ENCODE data around the gene JUN. TPM values are rescaled to one million over a fixed set of nuclear protein-coding genes. Genes with fewer than 3 reads are reported as not detected.

JUN gene
- total RNA-seq, 1 donor from 2014 or later: 10.2 TPM

DNA sequence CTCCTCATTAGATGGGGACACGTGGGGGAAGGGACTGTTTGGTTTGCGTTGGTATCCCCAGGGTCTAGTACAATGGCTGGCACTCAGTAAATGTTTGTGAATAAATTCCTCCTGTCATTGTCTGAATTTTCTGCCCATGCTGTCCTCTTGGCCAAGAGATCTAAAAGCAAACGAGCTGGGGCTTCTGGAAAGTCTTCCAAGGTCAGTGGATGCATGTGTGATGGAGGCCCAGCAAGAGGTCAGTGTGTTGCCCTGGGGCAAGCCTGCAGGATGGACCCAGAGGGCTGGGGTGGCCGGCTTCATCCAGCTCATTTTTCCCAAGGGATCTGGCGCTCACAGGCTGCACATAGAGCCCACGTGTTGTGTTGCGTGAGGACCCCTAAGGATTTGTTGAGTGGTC lies 30.0 kb upstream of the JUN start:
- H3K36me3 Mint-ChIP-seq: no peaks in the 10 kb centered on the region
- no peaks in the 10 kb centered on the region for H3F3A ChIP-seq (ENCODE audit: low read depth)
- TF ChIP-seq EZH2 (IDR thresholded peaks at IDR 0.05): no peak
- H3K27me3 ChIP-seq: peaks cover 49% of the 10 kb centered on the region
- H3K4me1 ChIP-seq: peaks cover 6% of the 10 kb centered on the region
- no peaks in the 10 kb centered on the region for H4K20me1 ChIP-seq (ENCODE audit: low read depth)
- no peaks in the 10 kb centered on the region for H3K9me3 Mint-ChIP-seq
- H3K27me3 Mint-ChIP-seq (ENCODE audit: insufficient read depth, low read depth): peaks cover 3% of the 10 kb centered on the region
- H3K4me2 ChIP-seq: no peak overlapping the region
- H3K4me3 Mint-ChIP-seq: no peak overlapping the region
- no peak overlapping the region for H3K4me3 ChIP-seq
- no peaks in the 10 kb centered on the region for H3K79me2 ChIP-seq (ENCODE audit: low read depth)
- H3K36me3 ChIP-seq: no peaks in the 10 kb centered on the region
- H3K27ac Mint-ChIP-seq: no peak overlapping the region
- DNase-seq (ENCODE audit: low spot score): no peak
- no peak overlapping the region for H2AFZ ChIP-seq (replicated peaks)
- H3K9ac ChIP-seq: no peak overlapping the region
- H3K4me1 Mint-ChIP-seq: peaks cover 14% of the 10 kb centered on the region
- no peaks in the 10 kb centered on the region for H3K9me3 ChIP-seq (ENCODE audit: low read depth)
- no peak overlapping the region for H3K27ac ChIP-seq

- TF ChIP-seq EZH2 (IDR thresholded peaks at IDR 0.05): no peak
- Histone ChIP-seq H3K27me3 (peaks cover 49% of the 10 kb centered on the region), H3K79me2 (ENCODE audit: low read depth) (no peaks in the 10 kb centered on the region), H3K4me3 (no peak overlapping the region), H3K4me1 (peaks cover 6% of the 10 kb centered on the region), H2AFZ (replicated peaks) (no peak overlapping the region), H4K20me1 (ENCODE audit: low read depth) (no peaks in the 10 kb centered on the region), H3K27ac (no peak overlapping the region), H3K4me2 (no peak overlapping the region), H3K9ac (no peak overlapping the region), H3K9me3 (ENCODE audit: low read depth) (no peaks in the 10 kb centered on the region), H3K36me3 (no peaks in the 10 kb centered on the region), H3F3A (ENCODE audit: low read depth) (no peaks in the 10 kb centered on the region)
- H3K9me3 Mint-ChIP-seq: no peaks in the 10 kb centered on the region
- no peak for DNase-seq (ENCODE audit: low spot score)
- H3K27ac Mint-ChIP-seq: no peak overlapping the region
- H3K4me3 Mint-ChIP-seq: no peak overlapping the region
- peaks cover 3% of the 10 kb centered on the region for H3K27me3 Mint-ChIP-seq (ENCODE audit: insufficient read depth, low read depth)
- H3K36me3 Mint-ChIP-seq: no peaks in the 10 kb centered on the region
- H3K4me1 Mint-ChIP-seq: peaks cover 14% of the 10 kb centered on the region
Measured at GRCh38 chr1:58813361-58813760, 29.5 kb upstream of the JUN start.

GRCh38 chr1:58812926-58813325 lies 29.1 kb upstream of the JUN start:
- H3K79me2 ChIP-seq (ENCODE audit: low read depth): no peaks in the 10 kb centered on the region
- Mint-ChIP-seq H3K27me3 (ENCODE audit: insufficient read depth, low read depth) (peaks cover 3% of the 10 kb centered on the region), H3K36me3 (no peaks in the 10 kb centered on the region), H3K9me3 (no peaks in the 10 kb centered on the region), H3K4me1 (peaks cover 14% of the 10 kb centered on the region), H3K4me3 (no peak overlapping the region), H3K27ac (no peak overlapping the region)
- no peak overlapping the region for H2AFZ ChIP-seq (replicated peaks)
- no peak overlapping the region for H3K4me3 ChIP-seq
- H3F3A ChIP-seq (ENCODE audit: low read depth): no peaks in the 10 kb centered on the region
- no peak overlapping the region for H3K4me2 ChIP-seq
- H3K9ac ChIP-seq: no peak overlapping the region
- no peaks in the 10 kb centered on the region for H4K20me1 ChIP-seq (ENCODE audit: low read depth)
- H3K36me3 ChIP-seq: no peaks in the 10 kb centered on the region
- TF ChIP-seq, protein P1, sequence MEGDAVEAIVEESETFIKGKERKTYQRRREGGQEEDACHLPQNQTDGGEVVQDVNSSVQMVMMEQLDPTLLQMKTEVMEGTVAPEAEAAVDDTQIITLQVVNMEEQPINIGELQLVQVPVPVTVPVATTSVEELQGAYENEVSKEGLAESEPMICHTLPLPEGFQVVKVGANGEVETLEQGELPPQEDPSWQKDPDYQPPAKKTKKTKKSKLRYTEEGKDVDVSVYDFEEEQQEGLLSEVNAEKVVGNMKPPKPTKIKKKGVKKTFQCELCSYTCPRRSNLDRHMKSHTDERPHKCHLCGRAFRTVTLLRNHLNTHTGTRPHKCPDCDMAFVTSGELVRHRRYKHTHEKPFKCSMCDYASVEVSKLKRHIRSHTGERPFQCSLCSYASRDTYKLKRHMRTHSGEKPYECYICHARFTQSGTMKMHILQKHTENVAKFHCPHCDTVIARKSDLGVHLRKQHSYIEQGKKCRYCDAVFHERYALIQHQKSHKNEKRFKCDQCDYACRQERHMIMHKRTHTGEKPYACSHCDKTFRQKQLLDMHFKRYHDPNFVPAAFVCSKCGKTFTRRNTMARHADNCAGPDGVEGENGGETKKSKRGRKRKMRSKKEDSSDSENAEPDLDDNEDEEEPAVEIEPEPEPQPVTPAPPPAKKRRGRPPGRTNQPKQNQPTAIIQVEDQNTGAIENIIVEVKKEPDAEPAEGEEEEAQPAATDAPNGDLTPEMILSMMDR (IDR thresholded peaks at IDR 0.05): no peak
- TF ChIP-seq EZH2phosphoT487 (IDR thresholded peaks at IDR 0.05) (no peak), EZH2 (IDR thresholded peaks at IDR 0.05) (no peak)
- H3K27ac ChIP-seq: no peak overlapping the region
- H3K4me1 ChIP-seq: peaks cover 6% of the 10 kb centered on the region
- no peaks in the 10 kb centered on the region for H3K9me3 ChIP-seq (ENCODE audit: low read depth)
- DNase-seq (ENCODE audit: low spot score): no peak
- H3K27me3 ChIP-seq: peaks cover 49% of the 10 kb centered on the region

- no peaks in the 10 kb centered on the region for H4K20me1 ChIP-seq (ENCODE audit: low read depth)
- no peaks in the 10 kb centered on the region for H3K36me3 ChIP-seq
- H3K4me3 Mint-ChIP-seq: no peak overlapping the region
- no peak overlapping the region for H3K9ac ChIP-seq
- H3K9me3 Mint-ChIP-seq: no peaks in the 10 kb centered on the region
- H3K4me3 ChIP-seq: no peak overlapping the region
- H3K27ac Mint-ChIP-seq: no peak overlapping the region
- H3K4me2 ChIP-seq: no peak overlapping the region
- peaks cover 14% of the 10 kb centered on the region for H3K4me1 Mint-ChIP-seq
- DNase-seq (ENCODE audit: low spot score): no peak
- H3K79me2 ChIP-seq (ENCODE audit: low read depth): no peaks in the 10 kb centered on the region
- H3F3A ChIP-seq (ENCODE audit: low read depth): no peaks in the 10 kb centered on the region
- H3K36me3 Mint-ChIP-seq: no peaks in the 10 kb centered on the region
- no peaks in the 10 kb centered on the region for H3K9me3 ChIP-seq (ENCODE audit: low read depth)
- H3K27ac ChIP-seq: no peak overlapping the region
- no peak overlapping the region for H2AFZ ChIP-seq (replicated peaks)
- H3K27me3 ChIP-seq: peaks cover 46% of the 10 kb centered on the region
- peaks cover 6% of the 10 kb centered on the region for H3K4me1 ChIP-seq
- TF ChIP-seq, protein P1 (IDR thresholded peaks at IDR 0.05): no peak
- TF ChIP-seq EZH2phosphoT487 (IDR thresholded peaks at IDR 0.05) (no peak), EZH2 (IDR thresholded peaks at IDR 0.05) (no peak)
- H3K27me3 Mint-ChIP-seq (ENCODE audit: insufficient read depth, low read depth): peaks cover 3% of the 10 kb centered on the region
Measured at GRCh38 chr1:58812468-58812867, 28.6 kb upstream of the JUN start.

All from neural progenitor cell (in vitro differentiated cells).